SK-N-SH treated with all-trans-retinoic acid at 6 μM for 48 hours (cell line): Measurements from ENCODE around the gene SASH1.
A peak's percentile ranks its signal among the peaks of the same experiment; 100 is the strongest.

Source experiments
- ATAC-seq: fragments of 200-7000 bp; cut with Tn5 transposase; 3 replicates; pipeline ENCODE4 v1.9.1; 2020; ENCODE audit warnings: mild to moderate bottlenecking, moderate library complexity
- ARNTL ChIP-seq: fragments of 450-650 bp; formaldehyde crosslinking; IDR thresholded peaks from 2 replicates; pipeline ENCODE4 v1.5.0; 2020; ENCODE audit warnings: low read depth, mild to moderate bottlenecking, moderate library complexity, borderline replicate concordance
- BACH2 ChIP-seq: fragments of 250-450 bp; sonication (Bioruptor Pico); IDR thresholded peaks from 2 replicates; pipeline ENCODE4 v1.9.0; 2021; ENCODE audit warnings: mild to moderate bottlenecking, borderline replicate concordance
- CREB5 ChIP-seq: fragments of 250-450 bp; sonication (Bioruptor Pico); IDR thresholded peaks from 2 replicates; pipeline ENCODE4 v1.5.1; 2020; ENCODE audit warnings: low read depth, mild to moderate bottlenecking, moderate library complexity
- CSDC2 ChIP-seq: fragments of 250-450 bp; sonication (Bioruptor Pico); IDR thresholded peaks from 2 replicates; pipeline ENCODE4 v1.5.0; 2020; ENCODE audit warnings: mild to moderate bottlenecking, moderate library complexity
- CSRNP3 ChIP-seq: fragments of 250-450 bp; sonication (Bioruptor Pico); IDR thresholded peaks from 2 replicates; pipeline ENCODE4 v1.5.1; 2021; ENCODE audit warnings: mild to moderate bottlenecking, moderate library complexity
- ESRRG ChIP-seq: fragments of 250-450 bp; sonication (Bioruptor Pico); IDR thresholded peaks from 2 replicates; pipeline ENCODE4 v1.6.1; 2021; ENCODE audit warnings: mild to moderate bottlenecking
- GLIS3 ChIP-seq: fragments of 250-450 bp; sonication (Bioruptor Pico); IDR thresholded peaks from 2 replicates; pipeline ENCODE4 v1.5.0; 2020; ENCODE audit warnings: mild to moderate bottlenecking, moderate library complexity
- ISL1 ChIP-seq: fragments of 250-450 bp; sonication (Bioruptor Pico); IDR thresholded peaks from 2 replicates; pipeline ENCODE4 v2.1.2; 2022; ENCODE audit warnings: mild to moderate bottlenecking, moderate library complexity
- OSR1 ChIP-seq: fragments of 250-450 bp; sonication (Bioruptor Pico); IDR thresholded peaks from 2 replicates; pipeline ENCODE4 v1.8.0; 2022; ENCODE audit warnings: moderate library complexity, mild to moderate bottlenecking, inconsistent platforms
- PATZ1 ChIP-seq: fragments of 250-450 bp; sonication (Bioruptor Pico); IDR thresholded peaks from 2 replicates; pipeline ENCODE4 v1.8.0; 2020; ENCODE audit warnings: mild to moderate bottlenecking, moderate library complexity, borderline replicate concordance
- POU6F1 ChIP-seq: fragments of 250-450 bp; sonication (Bioruptor Pico); IDR thresholded peaks from 2 replicates; pipeline ENCODE4 v1.8.0; 2021; ENCODE audit warnings: low read depth, mild to moderate bottlenecking, moderate library complexity, borderline replicate concordance
- PPARA ChIP-seq: fragments of 250-450 bp; sonication (Bioruptor Pico); IDR thresholded peaks from 2 replicates; pipeline ENCODE4 v1.5.0; 2020; ENCODE audit warnings: mild to moderate bottlenecking, borderline replicate concordance
- RARB ChIP-seq: fragments of 250-450 bp; sonication (Bioruptor Pico); IDR thresholded peaks from 2 replicates; pipeline ENCODE4 v1.8.0; 2021; ENCODE audit warnings: mild to moderate bottlenecking, moderate library complexity
- SNAI2 ChIP-seq: fragments of 250-450 bp; sonication (Bioruptor Pico); IDR thresholded peaks from 2 replicates; pipeline ENCODE4 v1.5.0; 2020; ENCODE audit warnings: mild to moderate bottlenecking, moderate library complexity
- TCF4 ChIP-seq: fragments of 250-450 bp; sonication (Bioruptor Pico); IDR thresholded peaks from 2 replicates; pipeline ENCODE4 v1.8.0; 2021; ENCODE audit warnings: mild to moderate bottlenecking, moderate library complexity, borderline replicate concordance
- TOX ChIP-seq: fragments of 250-450 bp; sonication (Bioruptor Pico); IDR thresholded peaks from 2 replicates; pipeline ENCODE4 v1.8.0; 2021; ENCODE audit warnings: mild to moderate bottlenecking, moderate library complexity, borderline replicate concordance
- TSHZ2 ChIP-seq: fragments of 250-450 bp; sonication (Bioruptor Pico); IDR thresholded peaks from 2 replicates; pipeline ENCODE4 v1.5.0; 2020; ENCODE audit warnings: mild to moderate bottlenecking, moderate library complexity
- ZC3H10 ChIP-seq: fragments of 250-450 bp; sonication (Bioruptor Pico); IDR thresholded peaks from 2 replicates; pipeline ENCODE4 v1.5.1; 2021; ENCODE audit warnings: mild to moderate bottlenecking, moderate library complexity
- ZFP3 ChIP-seq: fragments of 250-450 bp; sonication (Bioruptor Pico); IDR thresholded peaks from 2 replicates; pipeline ENCODE4 v1.5.0; 2020; ENCODE audit warnings: mild to moderate bottlenecking, moderate library complexity
- ZFP30 ChIP-seq: fragments of 450-650 bp; formaldehyde crosslinking; IDR thresholded peaks from 2 replicates; pipeline ENCODE4 v1.5.0; 2022; ENCODE audit warnings: mild to moderate bottlenecking, moderate library complexity
- ZNF565 ChIP-seq: fragments of 450-650 bp; formaldehyde crosslinking; conservative IDR thresholded peaks from 2 replicates; pipeline ENCODE4 v1.5.0; 2020; ENCODE audit warnings: low read depth, mild to moderate bottlenecking, moderate library complexity
- ZNF8 ChIP-seq: fragments of 450-650 bp; formaldehyde crosslinking; IDR thresholded peaks from 2 replicates; pipeline ENCODE4 v1.5.0; 2020; ENCODE audit warnings: mild to moderate bottlenecking, moderate library complexity

The SASH1 gene

GRCh38 chr6:148445116-148445515 is 102.5 kb downstream of the SASH1 start:
- no peak for ATAC-seq
- no peak for TF ChIP-seq ARNTL (CRISPR knock-in tag)
- TF ChIP-seq, all 23 proteins: peak for 0

- no peak for TF ChIP-seq GLIS3 (CRISPR knock-in tag)
- TF ChIP-seq ZC3H10 (CRISPR knock-in tag): no peak
- TF ChIP-seq ZNF8 (CRISPR knock-in tag): no peak
- no peak for TF ChIP-seq POU6F1 (CRISPR knock-in tag)
- no peak for TF ChIP-seq BACH2 (CRISPR knock-in tag)
- TF ChIP-seq SNAI2 (CRISPR knock-in tag): no peak
- no peak for TF ChIP-seq PPARA
- no peak for TF ChIP-seq ZFP3 (CRISPR knock-in tag)
- no peak for TF ChIP-seq OSR1
- TF ChIP-seq TSHZ2 (CRISPR knock-in tag): no peak
- TF ChIP-seq RARB (CRISPR knock-in tag): no peak
- no peak for TF ChIP-seq ESRRG
- TF ChIP-seq, all 23 proteins: peak for 0
- peak; percentile 67 for ATAC-seq
Observed at GRCh38 chr6:148445620-148446019, 103.0 kb downstream of the SASH1 start.

- no peak for ATAC-seq
Observed at GRCh38 chr6:148446681-148447080, 104.0 kb downstream of the SASH1 start.

More at GRCh38 chr6:148446681-148447080, 104.0 kb downstream of the SASH1 start:
- no peak for TF ChIP-seq CREB5
- no peak for TF ChIP-seq CSDC2
- no peak for TF ChIP-seq ISL1 (CRISPR knock-in tag)
- TF ChIP-seq TOX (CRISPR knock-in tag): no peak
- no peak for TF ChIP-seq ESRRG
- no peak for TF ChIP-seq POU6F1 (CRISPR knock-in tag)
- no peak for TF ChIP-seq ARNTL (CRISPR knock-in tag)
- TF ChIP-seq PPARA: no peak
- no peak for TF ChIP-seq ZNF8 (CRISPR knock-in tag)
- no peak for TF ChIP-seq ZFP3 (CRISPR knock-in tag)
- TF ChIP-seq ZC3H10 (CRISPR knock-in tag): no peak
- TF ChIP-seq ZNF565 (CRISPR knock-in tag): no peak
- TF ChIP-seq GLIS3 (CRISPR knock-in tag): no peak
- no peak for TF ChIP-seq ZFP30 (CRISPR knock-in tag)
- no peak for TF ChIP-seq BACH2 (CRISPR knock-in tag)
- TF ChIP-seq PATZ1: no peak
- TF ChIP-seq CSRNP3 (CRISPR knock-in tag): no peak
- no peak for TF ChIP-seq TCF4 (CRISPR knock-in tag)
